Measurements from ENCODE around the gene VAT1L.
"Not testable (repeated sequence)": the region's sequence is repeated elsewhere in the genome, so short reads cannot be mapped to it uniquely, and the experiment has no call there.

Gene VAT1L

DNA sequence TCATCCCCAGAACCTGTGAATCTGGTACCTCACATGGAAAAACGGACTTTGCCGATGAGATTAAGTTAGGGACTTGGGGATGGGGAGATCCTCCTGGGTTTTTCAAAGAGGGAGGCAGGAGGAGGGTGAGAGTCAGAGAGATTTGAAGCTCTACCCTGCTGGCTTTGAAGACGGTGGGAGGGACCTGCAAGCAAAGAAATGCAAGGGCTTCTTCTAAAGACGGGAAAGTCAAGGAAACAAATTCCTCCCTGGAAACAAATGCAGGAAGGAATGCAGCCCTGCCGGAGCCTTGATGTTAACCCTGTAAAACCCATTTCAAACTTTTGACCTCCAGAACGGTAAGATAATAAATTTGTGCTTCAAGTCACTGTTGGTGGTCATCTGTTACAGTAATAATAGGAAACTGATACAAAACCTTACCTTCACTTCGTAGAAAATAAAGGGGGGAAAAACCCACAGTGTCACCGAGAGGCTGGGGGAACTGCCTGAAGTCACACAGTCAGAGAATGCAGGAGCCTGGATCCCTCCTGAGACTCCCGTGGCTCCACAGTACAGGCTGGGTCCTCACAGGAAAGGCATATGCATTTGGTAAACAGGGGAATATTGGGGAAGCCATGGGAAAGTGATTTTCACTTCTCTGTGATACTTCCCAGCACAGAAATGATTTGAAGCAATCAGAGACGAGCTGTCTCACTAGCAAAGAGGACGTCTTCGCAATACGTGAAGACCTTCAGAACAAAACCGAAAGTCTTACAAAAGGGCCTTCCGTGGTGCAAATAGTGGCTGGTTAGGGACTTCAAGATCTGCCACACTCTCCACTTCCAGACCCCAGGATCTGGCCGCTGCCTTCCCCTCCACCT, 175.1 kb downstream of the VAT1L start:
- DNase-seq, result no peak

DNA sequence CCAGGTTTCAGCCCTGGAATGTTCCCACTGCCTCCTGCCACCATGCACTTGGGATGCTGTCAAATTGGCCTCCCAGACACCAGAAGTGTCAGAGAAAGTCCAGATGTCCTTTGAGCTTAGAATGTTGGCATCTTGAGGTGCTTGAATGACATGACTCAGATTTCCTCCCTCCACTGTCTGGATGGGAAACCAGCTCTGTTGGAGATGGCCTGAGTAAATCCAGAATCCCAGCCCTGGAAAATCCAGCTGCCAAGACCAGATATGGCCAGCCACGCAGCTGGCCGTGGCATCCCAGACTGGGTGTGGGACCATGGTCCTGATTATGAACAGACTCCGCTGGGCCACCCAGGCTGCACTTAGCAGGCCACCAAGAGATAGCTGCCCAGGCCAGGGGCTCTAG, 177.0 kb downstream of the VAT1L start:
- DNase-seq, result no peak

DNA sequence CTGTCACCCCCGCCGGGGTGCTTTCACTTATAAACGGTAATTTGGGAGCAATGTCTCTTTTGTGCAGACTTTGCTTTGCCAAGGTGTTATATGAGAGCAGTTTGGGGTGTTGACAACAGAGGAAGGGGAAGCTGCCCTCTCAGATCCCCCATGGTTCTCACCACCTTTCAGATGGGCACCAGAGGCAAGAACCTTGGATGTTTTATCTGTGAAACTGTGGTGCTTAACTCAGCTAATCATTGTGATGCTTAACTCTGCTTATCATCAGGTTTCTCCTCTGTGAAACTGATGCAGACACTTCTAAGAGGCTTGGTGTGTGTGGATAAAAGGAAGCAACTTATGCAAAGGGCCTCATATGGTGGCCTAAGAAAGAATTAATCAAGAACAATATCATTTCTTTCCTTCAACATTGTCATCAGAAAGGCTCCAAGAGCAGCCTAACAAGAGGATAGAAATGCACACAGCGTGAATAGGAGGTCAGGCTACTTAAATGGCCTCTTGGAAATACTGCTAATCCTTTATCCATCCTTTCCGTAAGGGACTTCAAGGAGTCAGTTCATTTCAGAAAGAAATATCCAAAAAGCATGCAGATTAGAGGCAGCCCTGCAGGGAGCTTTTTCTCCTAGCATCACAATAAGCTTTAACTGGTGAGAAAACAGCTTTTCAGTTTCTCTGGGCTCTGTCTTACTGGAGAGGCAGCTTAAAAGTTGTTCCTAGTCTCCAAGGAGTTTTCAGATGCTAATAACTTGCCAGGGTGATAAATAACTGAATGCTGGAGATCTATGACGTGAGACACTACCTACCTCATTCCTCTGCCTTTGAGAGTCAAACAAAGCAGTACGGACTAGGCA, 178.9 kb downstream of the VAT1L start:
- no peak for DNase-seq

DNA sequence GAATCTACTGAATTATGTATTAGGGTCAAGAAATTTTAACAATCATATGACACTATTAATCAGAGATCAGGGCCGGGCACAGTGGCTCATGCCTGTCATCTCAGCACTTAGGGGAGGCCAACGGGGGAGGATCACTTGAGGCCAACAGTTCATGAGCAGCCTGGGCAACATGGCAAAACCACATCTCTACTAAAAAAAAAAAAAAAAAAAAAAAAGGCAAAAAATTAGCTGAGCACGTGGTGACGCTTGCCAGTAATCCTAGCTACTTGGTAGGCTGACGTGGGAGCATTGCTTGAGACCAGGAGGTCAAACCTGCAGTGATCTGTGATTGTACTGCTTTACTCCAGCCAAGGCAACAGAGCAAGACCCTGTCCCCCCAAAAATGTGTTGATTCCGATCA, 181.5 kb downstream of the VAT1L start:
- no peak for DNase-seq

DNA sequence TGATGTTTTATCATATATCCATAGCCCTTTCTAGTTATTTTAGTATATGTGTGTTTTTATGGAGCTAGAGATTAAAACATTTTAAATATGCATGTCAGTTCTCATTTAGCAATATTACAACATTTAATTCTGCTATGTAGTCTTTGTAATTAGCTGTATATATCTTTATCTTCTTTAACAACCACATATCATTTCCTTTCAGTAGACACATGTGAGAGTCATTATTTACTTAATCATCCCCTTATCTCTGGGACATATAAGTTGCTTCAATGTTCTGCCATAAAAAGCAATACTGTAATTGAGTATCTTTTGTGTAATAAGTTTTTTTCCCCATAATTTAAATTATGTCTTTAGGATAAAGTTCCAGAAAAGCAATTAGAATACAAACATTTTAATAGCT, 182.0 kb downstream of the VAT1L start:
- no peak for DNase-seq

DNA sequence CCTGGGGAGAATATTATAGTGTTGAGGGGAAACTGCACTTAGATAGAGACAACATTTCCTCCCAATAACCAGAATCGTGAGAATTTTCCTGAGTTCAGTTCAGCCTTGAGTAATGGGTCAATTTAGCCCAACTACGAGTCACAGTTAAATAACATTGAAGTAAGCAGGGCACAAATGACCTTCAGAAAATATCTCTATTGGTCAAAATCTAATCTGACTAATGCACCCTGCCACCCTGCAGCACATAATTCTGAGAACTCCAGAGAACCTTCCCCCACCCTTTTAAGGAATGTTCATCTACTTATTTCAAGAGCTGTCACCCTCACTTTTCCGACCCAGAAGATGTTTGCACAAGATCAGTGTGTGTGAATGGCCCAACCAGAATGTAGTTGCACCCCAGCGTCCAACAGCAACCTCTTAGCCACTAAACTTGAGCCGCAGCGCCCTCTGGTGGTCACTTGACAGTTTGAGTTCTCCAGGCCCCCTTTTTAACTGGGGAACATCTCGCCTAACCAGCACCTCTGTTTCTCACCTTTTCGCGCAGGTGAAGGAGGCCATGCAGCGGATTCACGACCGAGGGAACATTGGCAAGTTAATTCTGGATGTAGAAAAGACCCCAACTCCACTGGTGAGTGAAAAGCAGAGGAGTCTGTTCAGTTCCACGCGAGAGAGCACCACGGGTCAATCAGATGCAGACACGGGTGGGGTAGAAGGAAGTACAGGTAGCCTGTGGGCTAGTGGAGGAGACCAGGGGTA, 183.1 kb downstream of the VAT1L start:
- peak; percentile 83 to 92 (median 88) for DNase-seq

DNA sequence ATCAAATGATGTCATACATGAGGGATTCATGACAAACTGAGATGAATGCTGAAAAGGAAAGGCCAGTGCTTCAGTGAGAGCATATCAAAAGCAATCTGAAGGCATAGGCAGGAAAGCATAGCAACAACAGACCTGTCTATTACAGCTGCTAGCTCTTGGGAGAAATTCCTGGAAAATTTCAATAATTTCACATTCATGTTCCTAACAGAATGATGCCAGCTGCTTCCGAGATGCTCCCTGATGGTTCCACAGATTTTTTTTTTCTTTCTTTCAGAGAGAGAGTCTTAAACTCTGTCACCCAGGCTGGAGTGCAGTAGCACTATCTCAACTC, 183.7 kb downstream of the VAT1L start:
- DNase-seq, result no peak

DNA sequence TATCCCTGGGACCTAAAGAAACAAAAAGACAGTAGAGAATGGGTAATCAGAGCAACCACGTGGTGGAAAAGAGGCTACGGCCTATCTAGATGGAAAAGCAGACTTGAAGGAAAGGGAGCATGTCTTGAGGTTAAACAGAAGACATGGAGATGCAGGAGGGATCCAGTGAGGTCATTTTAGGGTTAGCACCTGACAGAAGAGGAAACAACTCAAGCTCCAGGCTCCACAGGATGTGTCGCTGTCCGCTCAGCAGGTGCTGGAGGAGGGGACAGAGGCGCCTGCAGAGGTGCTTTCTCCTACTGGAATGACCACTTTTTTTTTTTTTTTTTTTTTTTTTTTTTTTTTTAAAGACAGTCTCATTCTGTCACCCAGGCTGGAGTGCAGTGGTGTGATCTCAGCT, 186.5 kb downstream of the VAT1L start:
- no peak for DNase-seq

DNA sequence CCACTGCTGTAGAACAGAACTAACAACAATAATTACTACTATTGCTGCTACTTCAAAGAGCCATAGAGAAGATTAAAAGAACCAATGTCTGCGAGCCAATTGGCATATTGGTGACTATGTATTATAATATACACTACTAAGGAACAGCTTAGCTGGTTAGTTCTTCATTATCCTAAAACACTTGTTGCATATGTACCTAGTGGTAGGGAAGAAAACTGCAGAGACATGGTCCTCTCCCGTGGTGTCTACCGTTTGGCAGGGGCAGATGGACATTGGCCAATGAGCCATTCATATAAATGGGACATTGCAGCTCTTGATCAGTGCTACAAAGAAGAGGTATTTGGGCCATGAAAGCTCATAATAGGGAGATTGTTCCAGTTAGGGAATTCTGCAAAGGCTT, 187.6 kb downstream of the VAT1L start:
- no peak for DNase-seq

DNA sequence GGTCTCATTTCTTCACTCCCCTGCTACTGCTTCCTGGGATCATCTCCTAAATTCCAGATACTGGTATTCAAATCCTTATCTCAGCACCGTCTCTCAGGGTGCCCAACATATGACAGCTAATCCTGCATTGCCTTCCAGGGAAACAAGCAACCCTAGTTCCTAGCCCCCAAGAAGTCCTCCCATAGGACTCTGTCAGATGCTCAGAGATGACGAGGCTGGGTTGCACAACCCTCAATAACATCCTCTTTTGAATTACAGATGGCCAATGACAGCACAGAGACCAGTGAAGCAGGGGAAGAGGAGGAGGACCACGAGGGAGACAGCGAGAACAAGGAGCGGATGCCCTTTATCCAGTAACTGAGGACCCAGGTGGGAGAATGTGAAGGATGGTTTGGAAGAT, 189.0 kb downstream of the VAT1L start:
- DNase-seq, result peak; percentile 58 to 62 (median 59)

DNA sequence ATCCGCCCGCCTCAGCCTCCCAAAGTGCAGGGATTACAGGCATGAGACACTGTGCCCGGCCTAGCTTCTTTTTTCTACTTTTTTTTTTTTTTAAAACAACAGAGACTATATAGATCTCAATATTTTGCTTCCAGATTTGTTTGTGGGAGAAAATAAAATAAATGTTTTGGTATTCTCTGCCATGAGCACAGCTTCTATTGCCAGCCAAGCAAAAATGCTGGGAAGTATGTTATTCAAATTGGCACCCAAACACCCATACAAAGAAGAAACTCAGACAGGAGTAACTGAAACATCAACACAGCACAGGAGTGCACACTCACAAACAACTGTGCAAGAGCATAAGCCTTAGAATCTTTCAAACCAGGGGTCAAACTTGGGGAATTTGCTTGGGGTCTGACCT, 196.7 kb downstream of the VAT1L start:
- DNase-seq, result no peak

DNA sequence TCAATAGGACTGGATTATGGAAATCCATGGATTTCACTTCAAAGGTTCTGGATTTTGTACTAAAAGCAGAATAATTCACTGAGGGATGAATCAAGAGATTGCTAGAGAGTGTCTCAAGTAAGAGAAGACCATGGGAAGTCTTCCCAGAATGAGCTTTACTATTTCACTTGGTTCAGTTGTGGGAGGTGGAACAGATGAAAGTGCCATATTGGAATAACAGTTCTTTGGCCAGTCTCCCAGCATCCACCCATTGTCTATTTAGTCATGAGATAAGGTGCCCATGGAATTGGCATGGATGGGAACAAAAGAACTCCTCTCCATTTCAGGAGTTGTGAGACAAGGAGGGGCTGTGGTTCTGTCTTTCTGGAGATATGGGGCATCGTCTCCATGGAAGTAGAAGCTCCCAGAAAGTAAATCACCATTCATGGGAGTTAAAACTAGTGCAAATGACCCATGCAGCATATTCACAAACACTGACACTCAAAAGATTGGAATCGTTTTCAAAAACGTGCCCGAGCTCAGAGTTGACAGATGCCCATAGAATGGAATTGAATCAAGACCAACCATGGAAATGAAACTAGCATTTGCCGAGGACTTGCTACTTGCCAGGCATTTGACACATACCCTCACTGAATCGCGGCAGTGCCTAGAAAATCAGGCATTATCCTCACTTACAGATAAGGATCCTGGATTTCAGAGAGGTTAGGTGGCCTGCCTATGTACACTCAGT, 197.8 kb downstream of the VAT1L start:
- DNase-seq, result no peak

DNA sequence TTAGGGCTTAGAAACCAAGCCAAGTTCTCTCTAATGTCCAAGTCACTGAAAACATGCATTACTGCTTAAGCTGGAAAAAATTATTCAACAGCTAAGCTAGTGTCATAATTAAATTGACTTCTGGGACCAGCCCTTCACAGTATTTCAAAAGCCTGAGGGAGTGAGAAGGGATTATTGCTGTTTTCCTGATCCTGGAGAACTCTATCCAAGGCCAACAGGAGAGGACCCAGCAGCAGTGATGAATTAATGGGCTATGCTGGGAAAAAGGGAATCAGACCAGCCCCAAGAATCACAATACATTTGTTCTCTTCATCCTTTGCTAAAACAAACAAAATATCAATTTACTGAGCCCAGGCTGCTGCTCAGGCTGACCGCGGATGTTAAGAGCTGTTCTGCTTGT, 199.4 kb downstream of the VAT1L start:
- no peak for DNase-seq

DNA sequence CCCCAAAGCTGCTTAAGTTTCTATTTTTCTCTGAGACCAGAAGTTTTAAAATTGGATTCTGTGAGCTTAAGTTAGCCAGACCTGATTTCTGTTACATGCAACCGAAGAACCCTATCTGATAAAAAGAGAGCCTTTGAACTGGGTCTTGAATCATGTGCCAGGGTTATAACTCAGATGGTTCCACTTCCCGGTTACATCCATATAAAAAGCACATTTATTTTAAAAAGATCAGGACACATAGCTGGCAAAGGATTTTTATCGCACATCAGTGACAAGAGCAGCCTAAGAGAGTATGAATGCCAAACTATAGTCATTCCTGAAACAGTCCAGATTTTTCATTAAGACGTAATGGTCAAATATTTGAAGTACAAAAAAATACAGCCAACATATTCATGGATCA, 201.5 kb downstream of the VAT1L start:
- DNase-seq, result no peak

DNA sequence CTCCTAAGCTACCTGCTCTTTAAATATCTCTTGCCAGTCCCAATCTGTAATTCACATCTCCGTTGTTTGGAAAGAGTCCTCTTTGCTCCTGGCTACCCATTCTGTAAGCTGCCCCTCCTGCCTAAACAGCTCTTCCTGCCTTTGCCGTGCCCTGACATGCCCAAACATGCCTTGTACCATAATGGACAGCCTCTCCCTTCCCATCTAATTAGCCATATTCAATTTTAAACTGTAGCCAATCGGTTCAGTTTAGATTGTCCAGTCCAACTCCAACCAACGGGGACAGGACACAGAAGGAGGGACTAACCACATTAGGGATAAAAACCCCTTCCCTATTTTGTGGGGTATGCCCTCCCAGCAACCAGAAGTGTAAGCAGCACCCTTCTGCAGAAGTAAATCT, 203.3 kb downstream of the VAT1L start:
- no peak for DNase-seq

DNA sequence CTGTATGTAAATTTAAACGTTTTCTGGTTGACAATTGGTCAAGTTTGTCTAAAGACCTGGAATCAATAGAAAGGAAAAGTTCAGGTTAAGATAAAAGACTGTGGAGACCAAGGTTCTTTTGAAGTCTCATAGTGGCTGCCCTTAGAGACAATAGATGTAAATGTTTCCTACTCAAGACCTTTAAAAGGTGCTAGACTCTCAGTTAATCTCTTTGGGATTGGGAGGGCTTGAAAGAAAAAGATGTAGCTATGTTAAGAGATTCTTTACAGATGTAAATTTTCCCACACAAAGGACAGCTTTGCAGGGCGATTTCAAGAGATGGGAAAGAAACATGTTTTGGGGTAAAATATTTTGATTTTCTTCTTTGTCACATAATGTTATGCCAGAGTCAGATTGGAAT, 204.0 kb downstream of the VAT1L start:
- not testable (repeated sequence) for DNase-seq

DNA sequence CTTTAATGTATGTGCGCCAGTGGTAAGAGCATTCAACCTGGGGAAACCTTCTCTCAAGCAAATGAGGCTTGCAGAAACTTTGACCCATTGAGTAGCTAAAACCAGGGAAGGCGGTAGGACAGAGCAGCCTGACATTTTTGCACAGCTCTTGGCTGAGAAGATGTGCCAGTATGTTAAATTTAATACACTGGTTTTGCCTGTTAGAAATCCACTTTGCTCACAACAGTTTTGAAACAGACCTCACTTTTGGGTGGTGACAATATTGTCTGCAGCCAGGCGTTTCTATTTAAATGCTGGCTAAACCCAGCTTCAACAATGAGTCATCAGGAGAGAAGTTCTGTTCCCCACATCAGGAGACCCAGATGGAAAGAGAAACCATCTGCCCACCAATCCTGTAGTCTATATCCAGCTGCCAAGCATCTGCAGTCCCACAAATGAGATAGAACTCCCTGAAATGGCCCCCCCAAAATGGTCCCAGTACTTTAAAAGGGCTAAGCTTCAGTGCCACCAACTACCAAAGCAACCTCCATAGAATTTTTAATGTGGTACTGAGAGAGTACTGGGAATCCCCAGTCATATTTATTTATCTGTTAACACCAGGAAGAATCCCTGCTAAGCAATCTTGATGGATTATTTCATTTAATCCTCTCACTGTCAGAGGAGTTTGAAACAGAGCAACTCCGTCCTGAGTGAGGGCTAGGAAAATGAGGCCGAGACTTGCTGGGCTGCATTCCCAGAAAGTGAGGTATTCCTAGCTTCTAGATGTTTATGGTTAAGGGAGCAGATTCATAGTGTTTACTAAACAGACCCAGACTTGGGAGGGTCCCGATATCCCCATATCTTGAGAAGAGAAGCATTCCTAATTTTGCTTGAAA, 205.0 kb downstream of the VAT1L start:
- DNase-seq, result no peak

DNA sequence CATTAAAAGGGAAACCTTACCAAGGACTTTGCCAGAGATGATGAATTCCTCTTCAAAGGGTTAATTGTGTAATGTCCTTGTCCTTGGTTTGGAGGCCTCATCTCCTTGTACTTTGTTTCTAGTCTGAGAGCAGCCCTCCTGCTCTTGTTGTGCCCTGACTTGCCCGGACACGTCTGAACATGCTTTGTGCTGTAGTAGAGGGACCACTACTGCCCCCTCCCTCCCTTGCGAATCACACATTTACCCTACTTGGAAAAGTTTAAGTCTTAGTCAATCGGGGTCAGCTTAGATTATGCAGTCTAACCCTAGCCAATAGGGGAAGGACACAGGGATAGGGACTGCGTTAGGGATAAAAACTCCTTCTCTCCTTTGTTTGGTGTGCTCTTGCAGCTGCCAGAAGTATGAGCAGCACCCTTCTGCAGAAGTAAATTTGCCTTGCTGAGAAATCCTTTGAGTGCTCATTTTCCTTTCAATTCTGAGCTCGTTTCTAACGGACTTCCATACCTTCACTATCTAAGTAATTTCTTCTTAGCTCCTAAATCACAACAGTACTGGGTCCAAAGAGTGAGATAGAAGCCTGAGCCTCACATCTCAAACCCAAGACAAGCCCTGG, 207.6 kb downstream of the VAT1L start:
- no peak for DNase-seq

DNA sequence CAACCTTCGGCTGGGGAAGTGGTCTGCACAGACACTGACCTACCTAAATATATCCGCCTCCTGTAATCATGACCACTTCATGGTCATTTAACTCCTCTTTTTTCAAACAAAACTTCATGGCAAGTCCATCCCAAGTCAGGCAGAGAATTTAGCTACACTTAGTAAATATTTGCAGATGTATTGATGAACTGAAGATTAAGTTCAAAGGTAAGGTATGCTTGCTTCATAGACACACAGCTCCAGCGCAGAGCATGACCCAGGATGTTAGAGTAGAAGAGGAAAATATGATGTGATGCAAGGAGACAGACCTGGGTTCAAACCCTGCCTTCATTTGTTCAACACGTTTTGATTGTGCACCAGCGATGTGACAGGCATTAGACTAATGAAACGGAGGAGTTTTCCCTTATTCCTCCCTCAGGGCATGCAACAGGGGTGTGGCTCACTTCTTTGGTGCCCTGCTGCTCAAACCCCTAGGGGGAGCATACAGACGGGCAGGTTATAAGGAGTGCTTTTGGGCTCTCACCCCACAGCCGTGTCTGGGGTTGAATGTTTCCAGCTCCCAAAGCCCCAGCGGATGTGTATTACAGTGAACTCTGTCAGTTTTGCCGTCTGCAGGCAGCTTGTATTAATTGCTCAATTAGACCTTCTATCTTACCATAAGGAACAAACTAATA, 210.1 kb downstream of the VAT1L start:
- DNase-seq, result no peak

DNA sequence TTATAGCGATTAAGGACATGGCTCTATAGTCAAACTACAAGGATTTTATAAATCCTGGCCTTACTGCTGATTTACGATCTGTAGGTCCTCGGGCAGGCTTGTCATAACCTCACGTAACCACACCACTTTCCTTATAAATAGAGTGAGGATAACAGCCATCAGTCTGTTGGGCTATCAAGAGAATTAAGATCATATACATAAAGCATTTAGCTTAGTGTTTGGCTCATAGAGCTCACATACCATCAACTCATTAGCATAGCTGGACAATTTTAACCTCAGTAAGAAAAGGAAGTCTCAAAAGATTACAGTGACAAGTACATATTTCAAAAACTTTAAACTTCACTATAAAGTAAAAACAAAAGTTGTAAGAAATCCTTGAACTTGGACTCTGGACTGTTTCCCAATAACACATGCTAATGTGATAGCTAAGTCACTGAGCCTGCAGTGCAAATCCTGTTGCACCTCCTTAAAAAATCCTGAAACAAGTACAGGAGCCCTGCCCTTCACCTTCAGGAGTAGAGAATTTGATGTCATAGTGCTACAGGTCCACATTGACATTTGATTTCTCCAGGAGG, 213.2 kb downstream of the VAT1L start:
- no peak for DNase-seq
